Transverse colon (tissue), 4 donors: ENCODE measurements around the gene LEMD1. TPM values are rescaled to one million over a fixed set of nuclear protein-coding genes. Genes with fewer than 3 reads are reported as not detected.
"Not testable (repeated sequence)": the region's sequence is repeated elsewhere in the genome, so short reads cannot be mapped to it uniquely, and the experiment has no call there.

ENCODE experiments used
- DNase-seq: peaks from one replicate; pipeline ENCODE4 v3.0.0-alpha.2; 2019
- H3K27ac ChIP-seq, 4 donors: fragments of 200-600 bp; sonication (generic); 2 replicates each; pipeline ENCODE4 v1.5.1; 2016 to 2018; ENCODE audit warnings: inconsistent platforms in 4 of 4
- H3K27me3 ChIP-seq: fragments of 200-600 bp; sonication (generic); 2 replicates; pipeline ENCODE4 v1.5.1; 2017; ENCODE audit warnings: inconsistent platforms
- H3K36me3 ChIP-seq, 4 donors: fragments of 200-600 bp; sonication (generic); 2 replicates each; pipeline ENCODE4 v1.5.1; 2017 to 2019; ENCODE audit warnings: inconsistent platforms in 4 of 4
- H3K4me1 ChIP-seq, 4 donors: fragments of 200-600 bp; sonication (generic); 2 replicates each; pipeline ENCODE4 v1.5.1; 2017 to 2020; ENCODE audit warnings: inconsistent platforms in 4 of 4
- H3K4me3 ChIP-seq, 4 donors: fragments of 200-600 bp; sonication (generic); 1 replicate in 1 of 4; 2 replicates in 3 of 4; pipeline versions ENCODE4 v1.5.1 to v1.6.1; 2017 to 2019; ENCODE audit warnings: inconsistent platforms in 4 of 4
- H3K9me3 ChIP-seq, 2 donors: fragments of 200-600 bp; sonication (generic); 2 replicates each; pipeline ENCODE4 v1.5.1; 2017 to 2019; ENCODE audit warnings: inconsistent platforms in 2 of 2
- EP300 ChIP-seq: sonication (generic); formaldehyde crosslinking; IDR thresholded peaks from one replicate; pipeline ENCODE4 v1.6.1; 2017; ENCODE audit warnings: antibody characterized with exemption, low read depth
- POLR2A ChIP-seq: fragments of 450-650 bp; IDR thresholded peaks from one replicate; pipeline ENCODE4 v1.6.1; 2016; ENCODE audit warnings: antibody characterized with exemption, mild to moderate bottlenecking, moderate library complexity
- POLR2AphosphoS5 ChIP-seq, 3 donors: sonication (generic); formaldehyde crosslinking; IDR thresholded peaks; one replicate each; pipeline ENCODE4 v1.6.1; 2016; ENCODE audit warnings: antibody characterized with exemption in 3 of 3
- WGBS, 2 donors: methylation state at CpG; one replicate each; pipeline ENCODE4 v1.1.5; 2018; ENCODE audit warnings: low coverage in 1 of 2; 5-methylcytosine and 5-hydroxymethylcytosine counted together
- in situ Hi-C, 4 donors: fragments of 200-750 bp; cut with MboI; loops; one replicate each; pipeline versions ENCODE4 v1.15.0 to v1.15.1; 2017; ENCODE audit warnings: low sequenced_read_pairs in 3 of 4, low pct_ligation_motif_present in 1 of 4, low pct_unique_long_range_greater_than_20kb in 1 of 4
- intact Hi-C: fragments of 100-400 bp; cut with DNase I; formaldehyde crosslinking; loops from one replicate; pipeline ENCODE4 v1.15.1; 2023; ENCODE audit warnings: low total_unique reads
- total RNA-seq, 4 donors: library from RNA; depleted of rRNA; stranded (reverse); fragments of >200 nt; gene quantifications; one replicate each; pipeline ENCODE4 v1.1.0, GENCODE V29; 2016
- TF ChIP-seq, protein P1 (sequence below), 5 experiments: fragments of 200-600 bp in 3 of 5; fragments of 450-650 bp in 2 of 5; sonication (generic) in 3 of 5; IDR thresholded peaks; 1 replicate in 2 of 5; 2 replicates in 3 of 5; pipeline ENCODE4 v1.5.1; 2016 to 2017; ENCODE audit warnings: antibody characterized with exemption in 5 of 5, inconsistent platforms in 3 of 5, mild to moderate bottlenecking in 2 of 5, moderate library complexity in 1 of 5

Gene LEMD1
- total RNA-seq, 4 donors from 2014 or later = not detected

DNA sequence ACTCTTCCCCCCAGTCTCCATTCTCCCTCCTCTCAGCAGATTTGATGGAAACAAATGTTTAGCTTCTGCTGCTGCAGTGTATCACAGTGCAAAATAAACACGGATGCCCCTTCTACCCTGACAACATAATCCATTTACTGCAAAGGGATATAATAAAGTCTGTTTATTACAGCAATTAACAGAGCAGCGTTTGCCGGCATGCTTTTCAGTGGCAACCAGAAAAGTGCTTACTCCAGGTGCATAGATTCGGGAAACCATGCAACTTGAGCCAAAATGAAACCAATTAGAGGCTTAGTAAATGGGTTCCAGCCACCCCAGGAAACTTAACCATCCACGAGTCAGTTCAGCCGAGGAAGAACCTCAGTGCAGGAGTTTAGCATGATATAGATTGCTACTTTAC, 12.9 kb upstream of the LEMD1 start:
- H3K4me1 ChIP-seq = peaks cover 11 to 37% (median 23%) of the 10 kb centered on the region in 4 donors
- no peak for TF ChIP-seq POLR2A
- TF ChIP-seq EP300 = no peak
- TF ChIP-seq POLR2AphosphoS5 (IDR thresholded peaks at IDR 0.05) = no peak
- TF ChIP-seq, protein P1, sequence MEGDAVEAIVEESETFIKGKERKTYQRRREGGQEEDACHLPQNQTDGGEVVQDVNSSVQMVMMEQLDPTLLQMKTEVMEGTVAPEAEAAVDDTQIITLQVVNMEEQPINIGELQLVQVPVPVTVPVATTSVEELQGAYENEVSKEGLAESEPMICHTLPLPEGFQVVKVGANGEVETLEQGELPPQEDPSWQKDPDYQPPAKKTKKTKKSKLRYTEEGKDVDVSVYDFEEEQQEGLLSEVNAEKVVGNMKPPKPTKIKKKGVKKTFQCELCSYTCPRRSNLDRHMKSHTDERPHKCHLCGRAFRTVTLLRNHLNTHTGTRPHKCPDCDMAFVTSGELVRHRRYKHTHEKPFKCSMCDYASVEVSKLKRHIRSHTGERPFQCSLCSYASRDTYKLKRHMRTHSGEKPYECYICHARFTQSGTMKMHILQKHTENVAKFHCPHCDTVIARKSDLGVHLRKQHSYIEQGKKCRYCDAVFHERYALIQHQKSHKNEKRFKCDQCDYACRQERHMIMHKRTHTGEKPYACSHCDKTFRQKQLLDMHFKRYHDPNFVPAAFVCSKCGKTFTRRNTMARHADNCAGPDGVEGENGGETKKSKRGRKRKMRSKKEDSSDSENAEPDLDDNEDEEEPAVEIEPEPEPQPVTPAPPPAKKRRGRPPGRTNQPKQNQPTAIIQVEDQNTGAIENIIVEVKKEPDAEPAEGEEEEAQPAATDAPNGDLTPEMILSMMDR (IDR thresholded peaks at IDR 0.05) = no peak
- H3K36me3 ChIP-seq = no peaks in the 10 kb centered on the region
- no peaks in the 10 kb centered on the region for H3K9me3 ChIP-seq
- peaks cover 12% of the 10 kb centered on the region for H3K27me3 ChIP-seq
- in situ Hi-C loops (no loop called here), intact Hi-C loops (loop anchor here (5.0 to 10.0 kb wide), 2 partner anchors 80 to 1048 kb away; partner anchors contain the start of gene KLHDC8A)
- H3K27ac ChIP-seq = no peak overlapping the region
- 32% methylated on average over 3 to 6 of the region's 6 CpGs for WGBS, 2 donors
- no peak overlapping the region for H3K4me3 ChIP-seq
- DNase-seq = no peak

DNA sequence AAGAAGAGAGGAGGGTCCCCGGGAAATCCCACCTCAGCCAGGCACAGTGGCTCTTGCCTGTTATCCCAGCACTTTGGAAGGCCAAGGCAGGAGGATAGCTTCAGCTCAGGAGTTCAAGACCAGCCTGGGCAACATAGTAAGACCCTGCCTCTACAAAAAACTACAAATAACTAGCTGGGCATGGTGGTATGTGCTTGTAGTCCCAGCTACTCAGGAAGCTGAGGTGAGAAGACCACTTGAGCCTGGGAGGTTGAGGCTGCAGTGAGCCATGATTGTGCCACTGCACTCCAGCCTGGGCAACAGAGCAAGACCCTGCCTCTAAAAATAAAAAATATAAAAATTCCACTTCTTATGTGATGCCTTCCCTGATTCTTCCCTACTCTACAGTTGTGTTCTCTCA, 10.8 kb upstream of the LEMD1 start:
- H3K36me3 ChIP-seq, in situ Hi-C loops, DNase-seq, H3K27ac ChIP-seq, H3K9me3 ChIP-seq, H3K4me3 ChIP-seq: not testable (repeated sequence)
- H3K4me1 ChIP-seq = peaks cover 4 to 22% (median 12%) of the 10 kb centered on the region in 4 donors
- peaks cover 12% of the 10 kb centered on the region for H3K27me3 ChIP-seq
- WGBS, 2 donors = 75% methylated on average over 1 of the region's 1 CpG; no CpG with 5 or more reads in 1 of the 2 donors
- intact Hi-C loops = loop anchor here (10.0 kb wide), 1 partner anchor 78 kb away; the partner anchor contains the start of gene KLHDC8A

DNA sequence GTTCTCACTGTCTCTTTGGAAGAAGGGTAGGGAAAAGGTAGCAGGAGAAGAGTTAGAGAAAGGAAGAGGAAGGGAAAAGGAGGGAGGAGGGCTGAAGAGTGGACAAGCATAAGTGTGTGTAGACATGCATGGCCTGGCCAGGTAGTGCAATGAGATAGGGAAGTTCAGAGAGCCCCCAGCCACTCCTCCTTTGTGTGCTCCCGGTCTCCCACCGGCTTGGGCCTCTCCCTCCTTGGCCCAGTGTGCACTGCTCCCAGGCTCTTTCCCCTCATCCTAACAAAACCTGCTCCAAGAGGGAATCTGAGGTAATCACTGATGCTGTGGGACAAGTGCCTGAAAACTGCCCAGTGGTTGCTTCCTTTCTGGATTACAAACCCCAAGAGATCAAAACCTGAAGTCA, 10.3 kb upstream of the LEMD1 start:
- Histone ChIP-seq H3K9me3 (no peaks in the 10 kb centered on the region), H3K27ac (no peak overlapping the region), H3K36me3 (no peaks in the 10 kb centered on the region), H3K4me1 (peaks cover 4 to 22% (median 12%) of the 10 kb centered on the region in 4 donors), H3K4me3 (no peak overlapping the region), H3K27me3 (peaks cover 12% of the 10 kb centered on the region)
- intact Hi-C loops (loop anchor here (10.0 kb wide), 1 partner anchor 77 kb away; the partner anchor contains the start of gene KLHDC8A), in situ Hi-C loops (no loop called here)
- DNase-seq = no peak
- TF ChIP-seq EP300 (no peak), POLR2AphosphoS5 (IDR thresholded peaks at IDR 0.05) (no peak)
- WGBS, 2 donors = 71 to 100% methylated on average over 2 of the region's 2 CpGs

DNA sequence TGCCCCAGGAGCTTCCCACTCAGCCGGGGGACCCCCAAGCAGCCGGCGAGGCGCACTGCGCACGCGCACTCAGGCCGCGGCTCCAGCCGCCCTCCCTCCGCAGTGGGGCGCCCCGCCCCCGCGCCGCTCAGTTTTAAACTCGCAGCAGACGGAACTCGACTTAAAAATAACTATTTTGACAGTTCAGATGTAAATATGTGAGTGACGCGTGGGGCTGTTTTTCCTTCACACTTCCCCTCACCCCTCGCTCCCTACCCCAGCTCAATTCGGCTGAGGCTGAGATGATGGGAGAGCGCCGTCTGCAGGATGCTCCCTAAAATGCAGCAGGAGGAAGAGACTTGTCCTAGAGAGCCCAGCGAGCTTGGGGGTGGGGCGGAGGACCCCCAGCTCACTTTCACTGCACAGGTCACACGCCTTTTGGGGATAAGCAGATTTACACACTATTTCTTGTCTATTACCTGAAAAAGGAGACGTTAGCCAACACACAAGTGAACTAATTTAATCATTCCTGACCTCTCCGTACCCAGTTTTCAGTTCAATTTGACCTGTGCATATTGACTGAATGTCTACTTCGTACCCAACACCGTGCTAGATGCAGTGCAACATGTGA, 8.9 kb upstream of the LEMD1 start:
- TF ChIP-seq EP300 (no peak), POLR2A (no peak), POLR2AphosphoS5 (IDR thresholded peaks at IDR 0.05) (no peak)
- TF ChIP-seq, protein P1 (IDR thresholded peaks at IDR 0.05) = peak; percentile 72 to 83 (median 75)
- peak; percentile 71 for DNase-seq
- WGBS, 2 donors = 6 to 23% methylated on average over 3 to 30 of the region's 32 CpGs
- H3K4me1 ChIP-seq = peaks cover 4 to 22% (median 12%) of the 10 kb centered on the region in 4 donors
- peak overlapping the region; percentile 21 to 52 (median 42) for H3K4me3 ChIP-seq
- intact Hi-C loops (loop anchor here (10.0 kb wide), 1 partner anchor 76 kb away; the partner anchor contains the start of gene KLHDC8A), in situ Hi-C loops (no loop called here)
- peaks cover 6% of the 10 kb centered on the region for H3K27me3 ChIP-seq
- H3K27ac ChIP-seq = no peak overlapping the region
- no peaks in the 10 kb centered on the region for H3K9me3 ChIP-seq
- no peaks in the 10 kb centered on the region for H3K36me3 ChIP-seq

DNA sequence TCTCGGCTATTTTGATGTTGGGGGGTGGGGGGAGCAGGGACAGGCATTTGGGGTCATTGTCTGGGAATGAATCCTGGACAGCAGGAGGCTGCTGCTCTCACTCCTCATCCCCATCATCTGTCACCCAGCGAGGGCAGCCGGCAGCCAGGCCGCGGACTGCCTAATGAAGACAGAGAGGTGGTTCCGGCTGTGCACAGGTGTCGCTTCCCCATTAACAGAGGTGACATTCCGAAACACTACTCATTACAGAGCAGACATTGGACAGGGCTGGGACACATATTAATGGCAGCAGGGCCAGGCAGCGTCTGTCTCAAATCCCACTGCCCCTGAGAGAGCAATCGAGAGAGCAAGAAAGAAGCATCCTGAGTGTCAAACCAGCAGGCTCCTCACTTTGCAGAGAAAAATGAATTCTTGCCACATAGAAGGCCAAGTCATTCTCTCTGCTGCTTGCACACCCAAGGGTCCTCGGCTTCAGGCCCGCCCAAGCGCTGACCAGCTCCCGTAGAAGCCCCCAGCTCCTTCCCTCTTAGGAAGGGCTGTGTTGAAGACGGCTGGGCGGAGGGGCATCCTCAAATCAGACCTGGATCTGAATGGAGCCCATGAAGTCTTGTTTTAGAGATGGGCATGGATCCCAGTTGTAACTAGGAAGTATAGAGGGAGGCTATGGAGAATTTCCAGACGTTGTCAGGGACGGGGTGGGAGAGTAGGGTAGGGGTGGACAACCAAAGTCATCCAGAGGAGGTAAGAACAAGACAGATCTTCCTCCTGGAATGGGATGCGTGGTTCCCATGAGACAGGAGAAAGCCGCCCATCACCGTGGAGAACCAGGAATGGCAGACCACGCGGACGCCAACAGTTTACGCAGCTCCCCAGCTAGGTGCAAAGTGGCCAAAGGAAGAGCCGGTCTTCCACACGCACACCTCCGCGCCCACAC, 8.2 kb upstream of the LEMD1 start:
- 63 to 65% methylated on average over 4 to 29 of the region's 29 CpGs for WGBS, 2 donors
- Histone ChIP-seq H3K4me1 (peaks cover 2 to 18% (median 9%) of the 10 kb centered on the region in 4 donors), H3K4me3 (peak overlapping the region; percentile 21 to 52 (median 42)), H3K9me3 (no peaks in the 10 kb centered on the region), H3K36me3 (no peaks in the 10 kb centered on the region), H3K27ac (no peak overlapping the region), H3K27me3 (peaks cover 10% of the 10 kb centered on the region)
- TF ChIP-seq POLR2AphosphoS5 (IDR thresholded peaks at IDR 0.05) (no peak), POLR2A (no peak), EP300 (no peak)
- TF ChIP-seq, protein P1 (IDR thresholded peaks at IDR 0.05) = no peak
- intact Hi-C loops = loop anchor here (10.0 kb wide), 1 partner anchor 75 kb away; the partner anchor contains the start of gene KLHDC8A
- in situ Hi-C loops = no loop called here
- no peak for DNase-seq
